Activated CD8-positive, alpha-beta memory T cell treated with anti-CD3 and anti-CD28 coated beads, Interleukin-2, amount 50 U/mL, for 1 hour (primary cell): ENCODE results near the gene SGSM2.

ENCODE experiments used
- DNase-seq: peaks from one replicate; pipeline ENCODE4 v3.0.0-alpha.2; 2020; ENCODE audit errors: extremely low read depth

The SGSM2 gene

DNA sequence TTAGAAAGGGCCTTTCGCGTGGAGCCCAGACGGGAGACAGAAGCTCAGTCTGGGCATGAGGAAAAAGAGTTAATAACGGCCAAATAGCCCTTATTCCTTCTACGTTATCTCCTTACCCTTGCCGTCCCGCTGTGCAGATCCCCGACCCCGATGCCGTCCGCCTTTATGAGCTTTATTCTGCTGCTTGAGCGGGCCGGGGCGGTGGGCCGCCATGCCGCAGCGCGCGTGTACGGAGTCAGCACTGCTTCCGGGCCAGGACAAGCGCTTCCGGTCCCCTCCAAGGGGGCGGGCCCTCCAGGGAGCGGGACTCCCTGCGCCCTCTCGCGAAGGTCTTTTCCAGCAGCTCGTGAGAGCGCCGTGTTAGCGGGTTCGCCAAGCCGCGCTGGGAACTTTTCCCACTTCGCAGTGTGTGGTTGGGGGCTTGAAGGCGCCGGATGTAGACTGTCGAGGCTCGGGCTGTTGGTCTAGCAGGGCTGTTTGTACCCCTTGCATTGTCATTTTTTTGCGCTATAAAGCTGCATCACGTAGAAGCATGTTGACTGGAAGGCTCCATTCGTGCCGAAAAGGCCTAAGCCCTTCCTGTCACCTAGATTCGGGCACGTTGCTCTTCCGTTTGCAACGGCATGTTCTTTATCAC is 968 bp upstream of the SGSM2 start, which contains the start of gene TSR1:
Gene TSR1 (minus strand): TSS at position 243 of the 637 bp plus-strand sequence. CDS start 30 bp downstream, at position 213.
- DNase-seq = peak; percentile 58

DNA sequence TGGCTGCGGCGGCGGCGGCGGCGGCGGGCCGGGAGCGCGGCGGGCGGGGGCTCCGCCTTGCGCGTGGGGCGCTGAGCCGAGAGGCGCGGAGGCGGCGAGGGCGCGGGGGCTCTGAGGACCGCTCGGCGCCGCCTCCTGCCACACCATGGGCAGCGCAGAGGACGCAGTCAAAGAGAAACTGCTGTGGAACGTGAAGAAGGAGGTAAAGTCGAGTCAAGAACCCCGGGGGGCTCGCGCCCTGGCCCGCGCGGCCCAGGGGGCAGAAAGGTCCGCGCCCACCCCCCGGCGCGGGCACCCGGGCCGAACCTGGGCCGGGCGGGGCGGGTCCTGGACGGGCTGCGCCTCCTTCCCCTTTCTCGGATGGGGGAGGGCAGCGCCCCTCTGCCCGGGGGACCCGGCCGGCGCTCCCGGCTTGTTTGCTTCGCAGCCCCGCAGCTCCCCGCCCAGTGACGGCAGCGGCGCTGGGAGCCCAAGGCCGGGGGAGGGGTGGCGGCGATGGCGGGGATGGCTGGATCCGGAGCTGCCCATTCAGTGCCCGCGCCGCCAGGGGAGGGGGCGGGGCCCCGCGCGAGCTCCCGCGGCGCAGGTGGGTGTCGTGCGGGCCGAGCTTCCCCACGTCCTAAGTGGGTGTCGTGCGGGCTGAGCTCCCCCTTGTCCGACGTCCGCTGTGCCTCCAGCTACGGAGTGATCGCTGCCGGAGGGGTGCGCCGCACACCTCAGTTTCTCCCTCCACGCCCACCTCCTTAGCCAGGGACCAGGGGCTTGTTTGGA is 428 bp downstream of the SGSM2 start:
- no peak for DNase-seq

DNA sequence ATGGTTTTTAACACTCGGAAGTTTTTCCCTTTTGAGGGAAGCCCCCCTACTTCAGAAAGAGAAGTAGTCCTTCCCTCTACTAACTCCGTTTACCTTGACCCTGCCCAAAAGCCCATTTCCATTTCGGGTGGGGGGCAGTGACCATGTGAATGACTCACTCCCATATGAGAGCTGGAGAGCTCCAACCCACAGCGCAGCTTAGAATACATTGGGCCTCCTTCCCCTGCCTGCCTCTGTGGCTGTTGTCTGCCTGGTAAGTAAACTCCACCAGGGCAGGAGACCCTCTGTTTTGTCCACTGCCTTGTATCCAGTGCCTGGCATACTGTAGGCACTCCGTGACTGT is 985 bp downstream of the SGSM2 start:
- no peak for DNase-seq

DNA sequence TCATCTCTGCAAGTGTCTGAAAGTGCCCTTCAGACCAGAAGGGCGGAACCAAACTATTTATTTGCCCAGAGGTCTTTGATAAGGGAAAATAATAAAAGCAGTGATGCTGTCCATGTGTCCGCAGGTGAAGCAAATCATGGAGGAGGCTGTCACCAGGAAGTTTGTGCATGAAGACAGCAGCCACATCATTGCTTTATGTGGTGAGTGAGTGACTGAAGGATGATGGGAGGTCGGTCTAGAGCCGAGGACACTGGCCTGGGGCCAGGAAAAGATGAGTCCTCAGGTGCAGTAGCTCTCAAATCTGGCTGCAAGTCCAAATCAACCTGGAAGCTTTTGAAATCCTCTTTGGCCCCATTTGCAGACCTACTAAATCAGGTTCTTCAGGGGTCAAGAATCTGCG is 6.1 kb downstream of the SGSM2 start:
- no peak for DNase-seq

DNA sequence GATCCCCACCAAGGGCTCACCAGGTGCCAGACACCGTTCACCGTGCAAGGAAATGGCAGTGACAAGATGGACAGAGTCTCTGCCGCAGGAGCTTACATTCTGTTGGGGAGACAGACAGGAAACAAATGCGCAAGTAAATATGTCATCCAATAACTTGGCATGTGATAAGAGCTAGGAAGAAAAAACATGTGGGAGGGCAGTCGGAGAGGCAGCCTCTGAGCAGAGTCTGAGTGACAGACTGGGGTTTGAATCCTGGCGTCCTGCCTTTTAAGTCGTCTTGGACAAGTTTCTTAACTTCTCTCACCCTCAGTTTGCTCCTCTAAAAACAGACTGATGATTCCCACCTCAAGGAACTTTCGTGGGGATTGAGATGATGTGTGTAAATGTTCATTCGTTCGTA is 7.2 kb downstream of the SGSM2 start:
- DNase-seq = no peak

DNA sequence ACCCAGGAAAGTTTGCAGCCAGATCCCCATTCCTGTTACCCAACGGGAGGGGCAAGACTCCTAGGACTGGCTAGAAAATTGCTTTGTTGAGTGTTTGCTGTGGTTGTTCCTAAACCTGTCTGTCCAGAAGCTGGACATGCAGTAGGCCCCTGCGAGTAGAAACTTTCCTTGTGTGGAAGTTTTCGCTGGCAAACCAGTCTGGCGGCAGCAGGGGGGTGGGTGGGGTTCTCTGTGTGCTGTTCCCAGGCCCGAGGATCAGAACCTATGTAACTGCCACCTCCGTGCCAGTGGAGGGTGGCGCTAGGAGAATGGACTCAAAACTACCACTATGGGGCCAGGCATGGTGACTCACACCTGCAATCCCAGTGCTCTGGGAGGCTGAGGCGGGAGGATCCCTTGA is 9.2 kb downstream of the SGSM2 start:
- DNase-seq = no peak

DNA sequence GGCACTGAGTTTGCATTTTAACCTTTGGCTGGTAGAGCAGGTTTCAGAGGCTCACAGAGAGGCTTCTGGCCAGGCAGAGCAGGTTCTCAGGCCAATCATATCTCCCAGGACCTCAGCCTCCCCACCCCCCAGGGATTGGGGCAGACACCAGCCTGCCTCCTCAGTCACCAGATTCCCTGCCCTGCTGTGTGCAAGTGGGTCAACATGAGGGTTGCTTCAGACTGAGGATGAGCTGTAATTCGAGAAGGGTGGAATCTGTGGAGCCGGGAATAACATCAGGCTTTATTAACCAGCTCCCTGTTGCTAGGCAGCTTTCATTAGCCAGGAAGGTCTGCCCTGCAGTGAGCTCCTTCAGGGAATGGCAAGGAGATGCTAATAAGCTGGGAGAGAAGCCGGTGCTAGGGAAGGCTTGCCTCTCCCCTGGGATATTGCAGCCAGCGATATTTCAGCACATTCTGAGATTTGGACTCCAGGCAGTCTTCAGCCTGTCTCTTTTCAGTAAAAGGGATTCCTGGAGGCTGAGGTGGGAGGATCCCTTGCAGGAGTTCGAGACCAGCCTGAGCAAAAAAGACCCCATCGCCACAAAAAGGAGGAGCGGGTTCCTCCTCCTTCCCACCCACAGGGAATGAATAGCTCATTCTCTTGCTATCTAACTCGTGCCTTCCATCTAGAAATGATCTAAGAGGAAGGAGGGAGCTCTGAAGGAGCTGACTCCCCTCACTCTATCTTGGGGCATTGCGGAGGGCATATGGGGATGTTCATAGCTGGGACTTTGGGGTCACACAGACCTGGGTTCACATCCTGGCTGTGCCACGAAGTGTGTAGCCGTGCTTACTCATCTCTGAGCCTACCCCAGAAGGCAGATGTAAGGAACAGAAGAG is 10.7 kb downstream of the SGSM2 start:
- DNase-seq = no peak

DNA sequence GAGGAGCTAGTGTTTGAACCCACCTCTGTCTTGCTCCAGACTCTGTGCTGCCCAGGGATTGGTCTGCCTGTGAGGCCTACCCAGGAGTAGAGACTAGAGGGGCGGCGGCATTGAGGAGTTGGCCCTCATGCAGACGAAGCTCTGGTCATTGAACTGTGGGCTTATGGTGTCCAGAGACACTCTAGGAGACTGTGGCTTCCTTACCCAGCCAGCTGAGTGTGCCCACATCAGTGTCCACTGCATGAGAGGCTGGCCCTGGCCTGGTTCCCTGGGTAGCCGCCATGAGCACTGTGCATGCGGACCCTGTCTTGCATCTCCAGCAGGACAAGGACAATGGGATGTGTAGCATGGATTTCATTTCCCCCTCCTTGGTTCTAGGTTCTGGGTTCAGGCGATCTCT is 14.0 kb downstream of the SGSM2 start:
- DNase-seq = no peak

DNA sequence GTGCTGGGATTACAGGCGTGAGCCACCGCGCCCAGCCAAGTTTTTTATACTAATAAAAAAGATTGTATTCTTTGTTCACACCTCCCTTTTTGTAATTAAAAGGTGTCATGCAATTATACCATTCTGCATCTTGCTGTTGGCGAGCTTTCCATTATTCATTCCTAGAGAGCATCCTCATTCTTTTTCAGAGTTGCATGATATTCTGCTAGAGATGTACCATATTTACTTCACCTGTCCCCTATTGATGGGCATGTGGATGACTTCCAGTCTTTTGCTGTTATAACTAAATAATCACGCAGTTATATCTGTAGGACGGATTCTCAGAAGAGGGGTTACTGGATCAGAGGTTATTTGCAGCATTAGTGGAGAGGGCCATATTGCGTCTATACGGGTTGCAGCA is 17.0 kb downstream of the SGSM2 start:
- no peak for DNase-seq

DNA sequence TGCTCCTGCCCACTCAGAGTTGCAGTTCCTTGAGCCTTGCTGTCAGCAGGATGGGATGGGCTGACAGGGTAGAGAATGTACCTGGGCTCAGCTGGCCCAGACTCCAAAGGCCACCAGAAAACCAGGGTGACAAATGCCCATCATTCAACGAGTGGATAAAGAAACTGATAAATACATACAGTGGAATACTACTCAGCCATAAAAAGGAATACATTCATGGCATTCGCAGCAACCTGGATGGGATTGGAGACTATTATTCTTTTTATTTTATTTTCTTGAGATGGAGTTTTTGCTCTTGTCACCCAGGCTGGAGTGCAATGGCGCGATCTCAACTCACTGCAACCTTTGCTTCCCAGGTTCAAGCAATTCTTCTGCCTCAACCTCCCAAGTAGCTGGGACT is 19.9 kb downstream of the SGSM2 start:
- DNase-seq = no peak

DNA sequence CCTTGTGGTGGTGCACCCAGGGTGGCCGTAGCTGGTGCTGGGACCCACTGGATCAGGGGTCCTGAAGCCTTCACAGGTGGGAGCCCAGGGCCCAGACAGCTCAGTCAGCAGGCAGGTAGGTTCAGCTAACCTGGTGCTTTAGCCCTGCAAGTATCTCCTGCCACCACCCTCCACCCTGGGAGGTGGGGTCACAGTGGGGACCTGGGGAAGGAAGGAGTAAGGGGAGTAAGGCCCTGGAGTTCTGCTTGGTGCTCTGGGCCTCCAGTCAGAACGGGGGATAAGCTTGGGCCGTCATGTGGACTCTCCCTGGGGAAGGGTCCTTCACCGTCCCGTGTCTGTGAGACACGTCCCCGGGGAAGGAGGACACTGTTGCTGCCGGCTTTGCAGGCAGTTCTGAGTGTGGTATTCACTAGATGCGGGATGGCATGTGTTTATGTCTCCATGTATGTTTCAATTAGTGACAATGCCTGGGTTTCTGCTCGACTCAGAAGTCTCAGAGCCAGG is 20.7 kb downstream of the SGSM2 start:
- no peak for DNase-seq

DNA sequence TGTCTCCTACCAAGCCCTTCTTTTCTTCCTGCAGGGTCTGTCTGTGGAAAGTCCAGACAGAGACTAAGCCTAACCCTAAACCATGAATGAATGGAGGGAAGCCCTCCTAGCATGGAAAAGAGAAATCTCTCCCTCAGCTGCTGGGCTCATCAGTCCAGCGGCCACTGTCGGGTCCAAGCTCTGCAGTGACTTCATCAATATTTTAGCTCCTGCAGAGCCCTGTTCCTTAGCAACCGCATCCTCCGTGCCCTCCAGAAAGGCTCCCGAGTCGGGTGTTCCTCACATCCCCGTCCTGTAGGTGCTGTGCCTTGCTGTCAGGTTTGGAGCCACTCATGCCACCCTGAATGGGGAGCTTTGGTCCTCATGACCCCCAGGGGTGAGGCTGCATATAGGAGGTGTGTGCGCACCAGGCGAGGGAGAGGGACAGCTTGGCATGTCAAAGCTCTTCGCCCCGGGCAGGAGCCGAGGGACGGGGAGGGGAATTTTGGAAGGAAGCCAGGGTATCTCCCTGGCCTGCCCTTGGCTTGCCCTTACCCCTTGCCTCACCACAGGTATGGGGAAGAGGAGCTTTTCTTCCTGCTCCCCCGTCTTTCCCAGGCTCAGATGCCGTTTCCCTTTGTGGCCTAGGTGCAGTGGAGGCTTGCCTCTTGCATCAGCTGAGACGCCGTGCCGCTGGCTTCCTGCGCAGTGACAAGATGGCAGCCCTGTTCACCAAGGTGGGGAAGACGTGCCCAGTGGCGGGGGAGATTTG is 23.9 kb downstream of the SGSM2 start:
- DNase-seq = no peak

DNA sequence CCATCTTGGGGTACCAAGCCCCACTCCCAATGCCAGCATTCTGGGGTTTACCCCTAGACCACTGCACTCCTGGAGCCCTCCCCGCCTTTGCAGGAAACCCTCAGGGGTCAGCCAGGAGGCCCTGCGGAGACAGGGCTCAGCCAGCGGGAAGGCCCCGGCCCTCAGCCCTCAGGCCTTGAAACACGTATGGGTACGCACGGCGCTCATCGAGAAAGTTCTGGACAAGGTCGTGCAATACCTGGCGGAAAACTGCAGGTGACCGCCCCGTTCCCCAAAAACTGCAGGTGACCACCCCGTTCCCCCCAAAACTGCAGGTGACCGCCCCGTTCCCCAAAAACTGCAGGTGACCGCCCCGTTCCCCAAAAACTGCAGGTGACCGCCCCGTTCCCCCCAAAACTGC is 24.7 kb downstream of the SGSM2 start:
- no peak for DNase-seq

DNA sequence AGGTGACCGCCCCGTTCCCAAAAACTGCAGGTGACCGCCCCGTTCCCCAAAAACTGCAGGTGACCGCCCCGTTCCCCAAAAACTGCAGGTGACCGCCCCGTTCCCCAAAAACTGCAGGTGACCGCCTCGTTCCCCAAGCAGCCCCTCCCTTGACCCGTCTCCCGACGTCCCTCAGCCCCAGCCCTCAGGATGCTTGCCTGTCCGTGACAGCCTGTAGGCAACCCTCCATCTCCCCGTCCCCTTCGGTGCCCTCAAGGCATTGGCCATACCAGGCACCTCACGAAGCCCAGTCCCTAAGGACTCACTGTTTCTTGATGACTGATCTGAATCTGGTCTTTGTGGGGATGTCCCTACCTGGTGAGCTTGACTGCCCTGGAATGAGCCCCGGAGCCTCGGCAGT is 25.1 kb downstream of the SGSM2 start:
- no peak for DNase-seq

DNA sequence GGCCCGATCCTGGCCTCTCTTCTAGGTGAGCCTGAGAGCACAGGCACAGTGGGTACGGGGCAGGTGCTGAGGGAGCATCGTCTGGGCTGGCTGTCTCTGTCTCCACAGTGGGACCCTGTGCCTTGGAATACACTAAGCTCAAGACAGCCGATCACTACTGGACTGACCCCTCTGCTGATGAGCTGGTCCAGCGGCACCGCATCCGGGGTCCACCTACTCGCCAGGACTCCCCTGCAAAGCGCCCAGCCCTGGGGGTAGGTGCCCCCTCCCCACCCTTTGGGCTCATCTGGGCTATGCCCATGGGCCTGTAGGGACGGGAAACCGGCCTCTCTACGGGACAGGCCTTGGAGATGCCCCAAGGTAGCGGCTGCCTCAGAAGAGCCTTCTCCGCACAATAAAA is 25.6 kb downstream of the SGSM2 start:
- DNase-seq = no peak

DNA sequence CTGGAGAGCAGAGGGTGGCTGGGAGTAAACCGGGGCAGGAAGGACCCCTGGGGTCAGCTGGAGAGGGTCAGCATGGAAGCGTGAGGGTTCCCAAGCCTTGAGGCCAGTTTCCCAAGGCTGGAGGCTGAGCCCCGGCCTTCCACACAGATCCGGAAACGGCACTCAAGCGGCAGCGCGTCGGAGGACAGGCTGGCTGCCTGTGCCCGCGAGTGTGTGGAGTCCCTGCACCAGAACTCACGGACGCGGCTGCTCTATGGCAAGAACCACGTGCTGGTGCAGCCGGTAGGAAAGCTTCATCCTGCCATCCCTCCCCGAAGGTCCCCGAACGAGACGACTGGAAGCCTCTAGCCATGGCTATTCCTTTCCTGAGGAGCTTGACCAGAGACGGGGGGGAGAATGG is 26.0 kb downstream of the SGSM2 start:
- DNase-seq = no peak

DNA sequence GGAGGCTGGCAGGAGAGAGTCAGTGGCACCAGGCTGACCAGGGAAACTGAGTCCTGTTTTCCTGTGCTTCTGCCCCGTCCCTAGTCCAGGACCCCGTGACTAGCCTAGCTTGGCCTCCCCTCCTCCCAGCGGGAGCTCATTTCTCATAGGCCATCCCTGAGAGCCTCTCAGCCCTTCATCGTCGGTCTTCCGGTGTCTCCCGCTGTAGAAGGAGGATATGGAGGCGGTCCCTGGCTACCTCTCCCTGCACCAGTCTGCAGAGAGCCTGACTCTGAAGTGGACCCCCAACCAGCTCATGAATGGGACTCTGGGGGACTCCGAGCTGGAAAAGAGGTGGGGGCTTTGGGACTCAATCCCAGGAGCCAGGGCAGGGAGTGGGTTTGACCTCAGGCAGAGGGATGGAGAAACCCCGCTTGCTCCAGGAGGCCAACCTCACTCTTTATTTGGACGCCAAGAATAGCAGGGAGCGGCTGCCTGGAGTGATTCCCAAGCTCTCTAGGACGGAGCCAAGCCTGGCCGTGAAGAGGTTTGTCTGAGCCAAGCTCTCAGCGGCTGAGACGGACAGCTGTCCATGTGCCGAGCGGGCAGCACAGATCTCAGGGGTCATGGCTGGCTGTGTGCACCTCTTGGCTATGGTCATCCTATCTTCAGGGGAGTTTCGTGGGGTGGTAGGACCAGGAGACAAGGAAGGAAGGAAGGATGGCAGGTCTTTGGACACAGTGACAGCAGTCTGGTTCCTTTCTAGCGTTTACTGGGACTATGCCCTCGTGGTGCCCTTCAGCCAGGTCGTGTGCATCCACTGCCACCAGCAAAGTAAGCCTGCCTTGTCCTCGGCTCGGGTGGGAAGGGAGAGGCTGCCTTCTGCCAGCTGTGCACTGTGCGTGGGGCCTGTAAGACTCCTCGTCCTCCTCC is 26.8 kb downstream of the SGSM2 start:
- DNase-seq = no peak

DNA sequence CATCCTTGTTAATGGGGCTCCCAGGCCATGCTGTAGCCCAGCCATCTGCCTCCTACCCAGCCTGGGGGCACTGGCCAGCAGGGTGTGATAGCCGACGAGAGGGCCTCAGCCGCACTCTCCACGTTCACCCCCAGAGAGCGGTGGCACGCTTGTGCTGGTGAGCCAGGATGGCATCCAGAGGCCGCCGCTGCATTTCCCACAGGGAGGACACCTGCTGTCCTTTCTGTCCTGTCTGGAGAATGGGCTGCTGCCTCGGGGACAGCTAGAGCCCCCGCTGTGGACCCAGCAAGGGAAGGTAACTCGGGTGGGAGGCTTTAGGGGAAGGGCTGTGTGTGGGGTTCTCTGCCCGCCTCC is 27.4 kb downstream of the SGSM2 start:
- no peak for DNase-seq

DNA sequence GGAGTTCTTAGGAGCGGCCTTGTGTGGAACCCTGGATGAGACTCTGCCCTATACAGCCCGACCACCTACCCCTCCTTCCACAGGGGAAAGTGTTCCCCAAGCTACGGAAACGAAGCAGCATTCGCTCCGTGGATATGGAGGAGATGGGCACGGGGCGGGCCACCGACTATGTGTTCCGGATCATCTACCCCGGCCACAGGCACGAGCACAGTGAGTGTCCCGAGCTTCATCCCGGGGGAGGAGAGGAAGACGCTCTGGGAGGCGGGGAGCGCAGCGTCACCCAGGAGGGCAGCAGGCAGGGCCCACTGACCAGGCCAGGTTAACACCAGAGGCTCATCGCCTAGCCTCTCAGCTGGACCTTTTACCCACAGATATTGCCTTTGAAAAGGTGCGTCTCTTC is 27.8 kb downstream of the SGSM2 start:
- DNase-seq = no peak

DNA sequence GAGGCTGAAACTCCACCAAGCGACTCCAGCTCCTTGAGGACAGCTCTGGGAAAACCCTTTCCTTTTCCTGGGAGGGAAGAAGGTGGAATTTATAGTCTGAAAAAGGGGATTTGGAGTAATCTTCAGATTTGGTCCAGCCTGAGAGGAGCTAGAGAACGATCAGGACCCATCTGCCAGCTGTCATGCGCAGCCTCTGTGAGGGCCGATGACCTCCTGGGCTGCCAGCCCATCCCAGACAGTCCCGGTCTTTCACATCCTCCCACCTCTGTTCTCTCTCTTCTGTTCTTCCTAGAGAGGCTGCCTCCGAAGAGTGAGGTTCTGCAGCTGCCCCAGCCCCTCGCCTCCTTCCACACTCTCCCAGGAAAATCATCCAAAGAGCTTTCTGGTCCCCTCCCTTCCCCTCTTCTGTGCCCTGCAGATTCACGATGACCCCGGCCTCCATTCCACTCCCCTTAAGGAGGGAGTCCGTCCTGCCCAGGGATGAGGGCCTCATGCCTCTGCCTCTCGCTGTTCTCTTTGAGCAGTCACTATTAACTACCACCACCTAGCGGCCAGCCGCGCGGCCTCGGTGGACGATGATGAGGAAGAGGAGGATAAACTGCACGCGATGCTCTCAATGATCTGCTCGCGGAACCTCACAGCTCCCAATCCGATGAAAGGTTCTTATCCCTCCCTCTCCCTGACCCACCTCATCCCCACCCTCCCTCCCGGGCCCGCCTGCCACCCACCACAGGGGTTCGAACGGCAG is 29.6 kb downstream of the SGSM2 start:
- no peak for DNase-seq
